WERI-Rb-1 (cell line): ENCODE results near the gene ISOC1.

Source experiments
- DNase-seq: peaks from one replicate; pipeline ENCODE4 v3.0.0-alpha.2; 2020
- H3K27ac ChIP-seq: fragments of 250-450 bp; sonication (Bioruptor Pico); 2 replicates; pipeline ENCODE4 v1.5.1; 2020; ENCODE audit warnings: mild to moderate bottlenecking, moderate library complexity
- H3K27me3 ChIP-seq: fragments of 250-450 bp; sonication (Bioruptor Pico); 2 replicates; pipeline ENCODE4 v1.5.1; 2021; ENCODE audit warnings: mild to moderate bottlenecking, low read depth, moderate library complexity; ENCODE audit not compliant: insufficient read depth, severe bottlenecking
- H3K36me3 ChIP-seq: fragments of 250-450 bp; sonication (Bioruptor Pico); 2 replicates; pipeline ENCODE4 v1.5.1; 2020; ENCODE audit warnings: mild to moderate bottlenecking, moderate library complexity
- H3K4me3 ChIP-seq: 2 replicates; pipeline ENCODE4 v1.5.1; 2011; ENCODE audit warnings: low read depth, mild to moderate bottlenecking, control low read depth, low read length
- H3K9me3 ChIP-seq: fragments of 250-450 bp; sonication (Bioruptor Pico); 2 replicates; pipeline ENCODE4 v1.5.1; 2021; ENCODE audit warnings: mild to moderate bottlenecking, moderate library complexity; ENCODE audit not compliant: severe bottlenecking
- TF ChIP-seq, protein P1 (sequence below): IDR thresholded peaks from 2 replicates; pipeline ENCODE4 v1.5.1; 2011; ENCODE audit warnings: low read depth, mild to moderate bottlenecking, control low read depth, inconsistent platforms, low read length

The ISOC1 gene

DNA sequence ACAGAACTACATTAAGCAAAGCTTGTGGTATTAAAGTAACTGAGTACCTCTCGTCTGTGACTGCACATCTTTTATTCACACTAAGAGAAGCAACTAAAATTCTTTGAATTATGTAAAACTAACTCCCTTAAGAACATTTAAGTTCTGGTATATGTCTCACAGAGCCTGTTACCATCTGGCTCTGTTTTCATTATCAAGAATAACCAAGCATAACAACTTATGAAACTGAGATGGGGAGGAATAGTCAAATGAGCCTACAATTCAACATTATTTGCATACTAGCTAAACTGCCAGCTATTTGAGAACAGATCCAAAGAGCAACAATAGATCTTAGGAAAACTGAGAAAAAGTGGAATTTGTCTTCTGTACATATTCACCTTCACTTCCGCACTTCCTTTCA lies 25.3 kb upstream of the ISOC1 start:
- no peak for DNase-seq
- Histone ChIP-seq H3K4me3 (no peak overlapping the region), H3K36me3 (no peaks in the 10 kb centered on the region), H3K27me3 (no peaks in the 10 kb centered on the region), H3K27ac (peak overlapping the region; percentile 51), H3K9me3 (no peaks in the 10 kb centered on the region)
- TF ChIP-seq, protein P1, sequence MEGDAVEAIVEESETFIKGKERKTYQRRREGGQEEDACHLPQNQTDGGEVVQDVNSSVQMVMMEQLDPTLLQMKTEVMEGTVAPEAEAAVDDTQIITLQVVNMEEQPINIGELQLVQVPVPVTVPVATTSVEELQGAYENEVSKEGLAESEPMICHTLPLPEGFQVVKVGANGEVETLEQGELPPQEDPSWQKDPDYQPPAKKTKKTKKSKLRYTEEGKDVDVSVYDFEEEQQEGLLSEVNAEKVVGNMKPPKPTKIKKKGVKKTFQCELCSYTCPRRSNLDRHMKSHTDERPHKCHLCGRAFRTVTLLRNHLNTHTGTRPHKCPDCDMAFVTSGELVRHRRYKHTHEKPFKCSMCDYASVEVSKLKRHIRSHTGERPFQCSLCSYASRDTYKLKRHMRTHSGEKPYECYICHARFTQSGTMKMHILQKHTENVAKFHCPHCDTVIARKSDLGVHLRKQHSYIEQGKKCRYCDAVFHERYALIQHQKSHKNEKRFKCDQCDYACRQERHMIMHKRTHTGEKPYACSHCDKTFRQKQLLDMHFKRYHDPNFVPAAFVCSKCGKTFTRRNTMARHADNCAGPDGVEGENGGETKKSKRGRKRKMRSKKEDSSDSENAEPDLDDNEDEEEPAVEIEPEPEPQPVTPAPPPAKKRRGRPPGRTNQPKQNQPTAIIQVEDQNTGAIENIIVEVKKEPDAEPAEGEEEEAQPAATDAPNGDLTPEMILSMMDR = no peak

DNA sequence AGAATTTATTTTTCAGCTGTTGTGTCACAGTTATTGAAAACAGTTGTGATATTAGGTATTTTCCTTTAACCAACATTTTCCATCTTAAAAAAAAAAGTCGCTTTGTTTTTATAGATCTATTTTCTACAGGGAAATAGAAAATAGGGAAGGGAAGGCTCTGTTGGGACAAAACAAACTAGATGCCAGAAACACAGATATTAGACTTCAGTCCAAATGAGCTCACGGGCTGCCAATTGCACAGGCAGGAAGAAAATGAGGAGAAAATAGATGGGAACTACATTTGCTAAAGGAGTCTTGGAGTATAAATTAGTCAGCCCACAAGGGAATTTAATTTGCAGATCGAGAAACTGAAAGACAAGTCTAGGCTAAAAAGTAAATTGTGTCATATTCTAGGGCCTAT lies 21.4 kb upstream of the ISOC1 start:
- Histone ChIP-seq H3K9me3 (no peaks in the 10 kb centered on the region), H3K36me3 (no peaks in the 10 kb centered on the region), H3K27me3 (no peaks in the 10 kb centered on the region), H3K4me3 (no peak overlapping the region), H3K27ac (0 out of 2 replicates have a peak overlapping the region, but pooled peaks have one; percentile 7)
- DNase-seq = no peak
- TF ChIP-seq, protein P1 = no peak

DNA sequence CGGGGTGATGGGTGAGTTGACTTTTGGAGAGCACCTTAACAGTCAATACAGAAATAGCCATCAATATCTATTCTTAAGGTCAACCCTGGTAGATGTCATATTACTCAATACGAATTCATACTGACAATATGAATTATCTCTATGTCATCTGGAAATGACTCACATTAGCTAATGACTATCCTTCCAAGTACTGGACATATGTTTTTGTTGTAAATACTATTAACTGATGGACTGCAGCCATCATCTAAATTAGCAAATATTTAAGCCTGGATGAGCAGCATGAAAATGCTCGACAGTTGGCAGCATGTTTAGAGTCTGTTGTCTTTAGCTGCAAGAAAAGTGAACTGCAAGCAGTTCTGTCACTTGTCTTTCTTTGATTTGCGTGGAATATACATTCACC lies 19.6 kb upstream of the ISOC1 start:
- Histone ChIP-seq H3K27ac (peak overlapping the region; percentile 82), H3K4me3 (no peak overlapping the region), H3K36me3 (no peaks in the 10 kb centered on the region), H3K9me3 (no peaks in the 10 kb centered on the region), H3K27me3 (no peaks in the 10 kb centered on the region)
- peak; percentile 62 for DNase-seq
- TF ChIP-seq, protein P1 = no peak

- Histone ChIP-seq H3K27me3 (no peaks in the 10 kb centered on the region), H3K27ac (peak overlapping the region; percentile 66), H3K4me3 (no peak overlapping the region; the same call in 1 of the 2 replicates), H3K9me3 (no peaks in the 10 kb centered on the region), H3K36me3 (no peaks in the 10 kb centered on the region)
- no peak for DNase-seq
- TF ChIP-seq, protein P1 = no peak
Measured at GRCh38 chr5:129077433-129078075, 17.0 kb upstream of the ISOC1 start.

DNA sequence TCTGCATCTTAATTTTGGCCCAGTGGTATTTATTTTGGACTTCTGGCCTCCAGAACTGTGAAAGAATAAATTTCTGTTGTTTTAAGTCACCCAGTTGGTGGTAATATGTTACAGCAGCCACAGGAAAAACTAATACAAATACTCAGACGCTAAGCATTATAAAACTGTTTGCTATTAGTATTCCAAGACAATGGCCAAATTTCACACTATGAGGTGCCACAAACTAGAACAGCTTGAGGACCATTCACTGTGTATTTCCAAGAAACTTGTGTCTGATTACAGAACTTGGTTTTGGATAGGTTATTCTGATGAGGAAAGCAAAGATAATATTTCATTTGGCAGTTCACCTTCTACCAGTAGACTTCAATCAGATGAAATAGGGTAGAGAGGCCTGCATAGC lies 16.3 kb upstream of the ISOC1 start:
- TF ChIP-seq, protein P1 = no peak
- Histone ChIP-seq H3K4me3 (no peak overlapping the region), H3K27me3 (no peaks in the 10 kb centered on the region), H3K27ac (peak overlapping the region; percentile 66), H3K36me3 (no peaks in the 10 kb centered on the region), H3K9me3 (no peaks in the 10 kb centered on the region)
- DNase-seq = no peak

DNA sequence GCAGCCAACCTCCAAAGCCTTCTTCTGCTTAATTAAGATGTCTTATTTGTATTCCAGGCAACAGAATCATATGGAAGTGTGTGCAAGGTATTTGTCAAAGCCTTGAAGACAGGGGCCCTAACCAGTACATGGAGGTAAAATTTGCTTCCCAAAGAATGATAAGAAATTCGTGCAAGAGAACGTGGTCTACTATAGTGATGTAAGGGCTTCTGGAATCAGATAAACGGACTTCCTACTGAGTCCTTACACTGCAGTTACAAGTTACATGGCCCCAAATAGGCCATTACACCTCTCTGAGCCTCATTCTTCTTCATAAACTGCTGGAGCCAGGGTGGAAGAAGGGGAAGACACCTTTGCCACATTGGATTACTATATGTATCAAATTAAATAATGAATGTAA lies 15.9 kb upstream of the ISOC1 start:
- Histone ChIP-seq H3K36me3 (no peaks in the 10 kb centered on the region), H3K4me3 (no peak overlapping the region), H3K27me3 (no peaks in the 10 kb centered on the region), H3K9me3 (no peaks in the 10 kb centered on the region), H3K27ac (peak overlapping the region; percentile 66)
- TF ChIP-seq, protein P1 = no peak
- no peak for DNase-seq
